H1 (cell line): ENCODE results near the gene FDPS. TPM values are rescaled to one million over a fixed set of nuclear protein-coding genes. Genes with fewer than 3 reads are reported as not detected.

Source experiments
- CTCF ChIA-PET: fragments of 300-600 bp; sonication (Branson Sonifier 250); formaldehyde crosslinking; loops from one replicate; lab custom pipeline; 2021; ENCODE audit not compliant: partially characterized antibody; lab: Charles Lee
- POLR2A ChIA-PET: fragments of 300-600 bp; sonication (Branson Sonifier 250); formaldehyde crosslinking; loops from one replicate; lab custom pipeline; 2021; ENCODE audit warnings: inconsistent platforms; ENCODE audit not compliant: partially characterized antibody; lab: Charles Lee
- DNase-seq, 2 experiments: peaks; one replicate each; pipeline versions ENCODE4 v3.0.0 to v3.0.0-alpha.2; 2010 to 2022; ENCODE audit warnings: low spot score in 2 of 2, low read depth in 1 of 2, mixed read lengths in 1 of 2
- FAIRE-seq: peaks from 2 replicates; lab custom pipeline; 2011; peaks lifted over from hg19 to GRCh38; lab: Jason Lieb, UNC
- H2AFZ ChIP-seq: 2 replicates; pipeline ENCODE4 v1.8.1; 2012; ENCODE audit warnings: low read length, inconsistent platforms
- H2AK5ac ChIP-seq: 2 replicates; pipeline ENCODE4 v1.6.1; 2013; ENCODE audit warnings: low read depth, low read length
- H2BK120ac ChIP-seq: replicated peaks from 2 replicates; pipeline ENCODE3; 2013; ENCODE audit warnings: low read depth, low read length, inconsistent platforms
- H2BK12ac ChIP-seq: 2 replicates; pipeline ENCODE4 v1.6.1; 2013; ENCODE audit warnings: low read depth, low read length
- H2BK15ac ChIP-seq: 2 replicates; pipeline ENCODE4 v1.6.1; 2013; ENCODE audit warnings: low read length
- H2BK20ac ChIP-seq: 2 replicates; pipeline ENCODE4 v1.6.1; 2013; ENCODE audit warnings: low read length
- H2BK5ac ChIP-seq: 2 replicates; pipeline ENCODE4 v1.6.1; 2013; ENCODE audit warnings: low read depth, low read length
- H3K14ac ChIP-seq: 2 replicates; pipeline ENCODE4 v1.6.1; 2013; ENCODE audit warnings: inconsistent platforms; ENCODE audit not compliant: insufficient read length
- H3K18ac ChIP-seq: 2 replicates; pipeline ENCODE4 v1.6.1; 2013; ENCODE audit warnings: low read length; ENCODE audit errors: extremely low read depth
- H3K23ac ChIP-seq: 2 replicates; pipeline ENCODE4 v1.6.1; 2013; ENCODE audit warnings: inconsistent platforms; ENCODE audit not compliant: insufficient read length
- H3K23me2 ChIP-seq: 2 replicates; pipeline ENCODE4 v1.6.1; 2013; ENCODE audit warnings: low read depth, low read length
- H3K27ac ChIP-seq: 2 replicates; pipeline ENCODE4 v1.6.1; 2011; ENCODE audit warnings: low read depth, low read length, inconsistent platforms
- H3K27me3 ChIP-seq, 4 experiments: replicated peaks in 1 of 4; 1 replicate in 1 of 4; 2 replicates in 3 of 4; pipeline versions ENCODE4 v1.6.1 to v1.8.1; 2011 to 2013; ENCODE audit warnings: low read length in 3 of 4, mild to moderate bottlenecking in 3 of 4, inconsistent platforms in 2 of 4, mixed read lengths in 2 of 4, moderate library complexity in 1 of 4; ENCODE audit not compliant: control insufficient read depth in 3 of 4, insufficient read depth in 3 of 4; ENCODE audit errors: extremely low read depth in 1 of 4
- H3K36me3 ChIP-seq, 4 experiments: 2 replicates each; pipeline versions ENCODE4 v1.6.1 to v1.8.1; 2011 to 2013; ENCODE audit warnings: mild to moderate bottlenecking in 4 of 4, low read length in 3 of 4, moderate library complexity in 2 of 4, control low read depth in 1 of 4, inconsistent platforms in 1 of 4; ENCODE audit not compliant: insufficient read depth in 4 of 4, control insufficient read depth in 2 of 4
- H3K4ac ChIP-seq: replicated peaks from 2 replicates; pipeline ENCODE3; 2013; ENCODE audit warnings: low read length, low read depth, mixed read lengths, inconsistent platforms; ENCODE audit not compliant: insufficient read length
- H3K4me1 ChIP-seq, 4 experiments: replicated peaks in 1 of 4; 1 replicate in 1 of 4; 2 replicates in 3 of 4; pipeline versions ENCODE4 v1.6.1 to v1.8.1; 2011 to 2013; ENCODE audit warnings: low read length in 3 of 4, inconsistent platforms in 2 of 4, mixed read lengths in 1 of 4; ENCODE audit not compliant: insufficient read depth in 4 of 4, control insufficient read depth in 3 of 4
- H3K4me2 ChIP-seq, 2 experiments: 2 replicates each; pipeline versions ENCODE4 v1.6.1 to v1.8.1; 2011 to 2013; ENCODE audit warnings: low read depth in 2 of 2, low read length in 2 of 2, control low read depth in 1 of 2, inconsistent platforms in 1 of 2, mild to moderate bottlenecking in 1 of 2; ENCODE audit not compliant: insufficient read depth in 1 of 2
- H3K4me3 ChIP-seq, 4 experiments: fragments of 200-600, 300-600 bp in 1 of 4; sonication (generic), shearing (Covaris generic), sonication (Bioruptor Twin) in 1 of 4; 2 replicates each; pipeline versions ENCODE4 v1.5.1 to v1.8.1; 2011 to 2016; ENCODE audit warnings: low read length in 4 of 4, low read depth in 3 of 4, control low read depth in 2 of 4, inconsistent platforms in 2 of 4, mild to moderate bottlenecking in 2 of 4, mixed read lengths in 1 of 4, moderate library complexity in 1 of 4; ENCODE audit not compliant: insufficient read depth in 2 of 4; ENCODE audit errors: extremely low read depth in 1 of 4
- H3K56ac ChIP-seq: replicated peaks from 2 replicates; pipeline ENCODE3; 2013; ENCODE audit warnings: low read depth, mild to moderate bottlenecking, mixed read lengths, low read length, inconsistent platforms; ENCODE audit not compliant: insufficient read length
- H3K79me1 ChIP-seq: 2 replicates; pipeline ENCODE4 v1.6.1; 2013; ENCODE audit warnings: low read depth, low read length, control low read depth
- H3K79me2 ChIP-seq, 2 experiments: 2 replicates each; pipeline versions ENCODE4 v1.6.1 to v1.8.1; 2012 to 2013; ENCODE audit warnings: low read length in 2 of 2, mild to moderate bottlenecking in 2 of 2, inconsistent platforms in 1 of 2; ENCODE audit not compliant: insufficient read depth in 2 of 2, control insufficient read depth in 1 of 2
- H3K9ac ChIP-seq, 4 experiments: replicated peaks in 1 of 4; 1 replicate in 1 of 4; 2 replicates in 3 of 4; pipeline versions ENCODE4 v1.6.1 to v1.8.1; 2011 to 2013; ENCODE audit warnings: low read depth in 3 of 4, low read length in 3 of 4, control low read depth in 2 of 4, mild to moderate bottlenecking in 2 of 4, moderate library complexity in 2 of 4, inconsistent platforms in 1 of 4; ENCODE audit errors: extremely low read depth in 1 of 4
- H3K9me3 ChIP-seq, 2 experiments: 2 replicates each; pipeline versions ENCODE4 v1.6.1 to v1.8.1; 2012 to 2013; ENCODE audit warnings: mild to moderate bottlenecking in 2 of 2, moderate library complexity in 2 of 2, control low read depth in 1 of 2, inconsistent platforms in 1 of 2, low read depth in 1 of 2, low read length in 1 of 2, mixed read lengths in 1 of 2; ENCODE audit not compliant: insufficient read depth in 2 of 2
- H4K20me1 ChIP-seq, 2 experiments: replicated peaks in 1 of 2; 2 replicates each; pipeline versions ENCODE3 to v1.8.1; 2011 to 2013; ENCODE audit warnings: inconsistent platforms in 2 of 2, low read length in 2 of 2, mild to moderate bottlenecking in 1 of 2; ENCODE audit not compliant: insufficient read depth in 2 of 2, control insufficient read depth in 1 of 2
- H4K5ac ChIP-seq: 2 replicates; pipeline ENCODE4 v1.6.1; 2013; ENCODE audit warnings: low read length, low read depth, mixed read lengths, inconsistent platforms; ENCODE audit not compliant: insufficient read length
- H4K8ac ChIP-seq: 2 replicates; pipeline ENCODE4 v1.8.0; 2013; ENCODE audit warnings: mild to moderate bottlenecking, moderate library complexity, low read length, inconsistent platforms; ENCODE audit not compliant: insufficient read depth; ENCODE audit errors: extremely low read depth
- H4K91ac ChIP-seq: replicated peaks from 2 replicates; pipeline ENCODE3; 2013; ENCODE audit warnings: low read length, mixed read lengths, inconsistent platforms; ENCODE audit not compliant: insufficient read length
- ASH2L ChIP-seq: fragments of 200-600, 300-600 bp; sonication (generic); IDR thresholded peaks from one replicate; pipeline ENCODE4 v1.7.1; 2017; ENCODE audit warnings: low read length
- BRCA1 ChIP-seq: IDR thresholded peaks from 2 replicates; pipeline ENCODE4 v1.6.1; 2012; ENCODE audit warnings: low read depth, low read length, improper control_type of control experiment
- EGR1 ChIP-seq: IDR thresholded peaks from 2 replicates; pipeline ENCODE4 v1.6.1; 2011; ENCODE audit warnings: low read depth, low read length, borderline replicate concordance
- MAX ChIP-seq: IDR thresholded peaks from 2 replicates; pipeline ENCODE4 v1.6.1; 2012; ENCODE audit warnings: inconsistent platforms
- ZNF274 ChIP-seq: IDR thresholded peaks from 2 replicates; pipeline ENCODE4 v1.7.0; 2012; ENCODE audit warnings: low read length, borderline replicate concordance; ENCODE audit errors: extremely low read depth
- WGBS, 2 experiments: shearing (Covaris generic) in 1 of 2; methylation state at CpG; one replicate each; pipeline versions ENCODE4 v1.1.6 to v1.1.7; 2013 to 2015; ENCODE audit warnings: low lambda C conversion rate in 2 of 2, mixed read lengths in 2 of 2, inconsistent platforms in 1 of 2, low coverage in 1 of 2, missing lambda C conversion rate in 1 of 2; ENCODE audit not compliant: insufficient replicate concordance in 2 of 2, insufficient coverage in 1 of 2, insufficient read length in 1 of 2; ENCODE audit errors: extremely low coverage in 1 of 2, missing lambda C conversion rate in 1 of 2; 5-methylcytosine and 5-hydroxymethylcytosine counted together
- polyA plus RNA-seq, 7 experiments: library from polyadenylated mRNA; depleted of rRNA in 3 of 7; stranded (reverse) in 5 of 7; unstranded in 2 of 7; fragments of >200 nt in 5 of 7; fragments of 200-250 nt in 2 of 7; gene quantifications; 1 replicate in 5 of 7; 2 replicates in 1 of 7; 4 replicates in 1 of 7; pipeline versions ENCODE4 v1.2.1 to v1.2.3, GENCODE V29; 2011 to 2013; ENCODE audit warnings: missing spikeins in 2 of 7, mixed read lengths in 2 of 7
- total RNA-seq: library from RNA; stranded (reverse); fragmentation: NEBNext Ultra II Directional; extraction: Animal tissue kit (Norgen Biotek cat#: 25700); gene quantifications from 2 replicates; pipeline ENCODE4 v1.2.1, GENCODE V29; 2021

Gene FDPS
- total and polyA plus RNA-seq, 2 of the 8 experiments (the other 6 are each of a cell fraction or from before 2014, with no cell fraction given), result 267 to 368 TPM

GRCh38 chr1:155320252-155320651, 11.6 kb downstream of the FDPS start:
- Histone ChIP-seq H2AK5ac (no peak overlapping the region), H3K14ac (no peak overlapping the region), H4K20me1 (peaks cover 8 to 18% of the 10 kb centered on the region in 2 experiments), H3K4me1 (peaks cover 6 to 20% (median 12%) of the 10 kb centered on the region in 4 experiments; a peak in 6 of 7 replicates), H3K27ac (no peak overlapping the region), H2BK20ac (no peak overlapping the region), H3K23me2 (peaks cover 16% of the 10 kb centered on the region; the same call in 1 of the 2 replicates), H4K8ac (no peak overlapping the region), H2BK15ac (no peak overlapping the region), H3K36me3 (peaks cover 4 to 25% (median 16%) of the 10 kb centered on the region in 4 experiments; a peak in 6 of 8 replicates), H3K4me3 (peak overlapping the region; percentile 42 to 94 (median 76); a peak in 7 of 8 replicates), H4K5ac (no peak overlapping the region), H3K18ac (no peak overlapping the region), H3K4me2 (peak overlapping the region; percentile 73 to 97), H3K9ac (no peak overlapping the region), H3K23ac (no peak overlapping the region), H3K4ac (no peak overlapping the region), H2AFZ (no peak overlapping the region), H3K56ac (no peak overlapping the region), H3K27me3 (peaks cover 0 to 5% (median 3%) of the 10 kb centered on the region in 4 experiments; a peak in 4 of 7 replicates), H3K79me2 (no peaks in the 10 kb centered on the region), H2BK120ac (no peak overlapping the region), H2BK12ac (no peak overlapping the region), H4K91ac (no peak overlapping the region), H3K9me3 (no peaks in the 10 kb centered on the region), H2BK5ac (peak overlapping the region; percentile 60), H3K79me1 (no peaks in the 10 kb centered on the region)
- TF ChIP-seq BRCA1, result no peak
- TF ChIP-seq EGR1, result no peak
- TF ChIP-seq ZNF274, result no peak
- no peak for TF ChIP-seq MAX
- TF ChIP-seq ASH2L, result no peak
- POLR2A ChIA-PET, result interaction anchor here (0.8 to 4.6 kb wide), 16 partner anchors 8 to 147 kb away, joined by 3 to 21 read pairs (median 4); partner anchors contain the start of genes CLK2, FDPS, KRTCAP2 and MTX1
- 73% methylated on average over 11 of the region's 11 CpGs; no CpG with 5 or more reads in 1 of the 2 experiments for WGBS, 2 experiments
- CTCF ChIA-PET, result interaction anchor here (0.8 to 15.0 kb wide), 9 partner anchors 9 to 127 kb away, joined by 3 to 227 read pairs (median 8); partner anchors contain the start of genes CLK2, ENTREP3 and FDPS
- DNase-seq, result no peak
- FAIRE-seq, result no peak
